Body of pancreas (tissue), 4 donors: ENCODE results near the gene MTMR3. TPM values are rescaled to one million over a fixed set of nuclear protein-coding genes. Genes with fewer than 3 reads are reported as not detected.

ENCODE experiments used
- ATAC-seq: fragments of 150-250 bp; one replicate; pipeline ENCODE4 v1.9.1; 2016
- DNase-seq, 4 donors: peaks; one replicate each; pipeline ENCODE4 v3.0.0-alpha.2; 2019
- H3K27ac ChIP-seq, 4 donors: fragments of 200-600 bp; sonication (generic); 1 replicate in 3 of 4; 2 replicates in 1 of 4; pipeline versions ENCODE4 v1.5.1 to v1.6.1; 2016 to 2019; ENCODE audit warnings: mild to moderate bottlenecking in 1 of 4, mixed read lengths in 1 of 4, moderate library complexity in 1 of 4
- H3K27me3 ChIP-seq, 2 donors: fragments of 200-600 bp; sonication (generic); one replicate each; pipeline ENCODE4 v1.6.0; 2016; ENCODE audit warnings: mild to moderate bottlenecking in 1 of 2
- H3K36me3 ChIP-seq, 2 donors: fragments of 200-600 bp; sonication (generic); replicated peaks in 1 of 2; 2 replicates each; pipeline ENCODE4 v1.5.1; 2016; ENCODE audit warnings: low read depth in 2 of 2; ENCODE audit not compliant: insufficient read depth in 1 of 2
- H3K4me1 ChIP-seq: fragments of 200-600 bp; sonication (generic); one replicate; pipeline ENCODE4 v1.6.0; 2016
- H3K4me3 ChIP-seq, 2 donors: fragments of 200-600 bp; sonication (generic); 1 replicate in 1 of 2; 2 replicates in 1 of 2; pipeline ENCODE4 v1.5.1; 2016 to 2019
- H3K9me3 ChIP-seq, 3 donors: fragments of 200-600 bp; sonication (generic); 1 replicate in 2 of 3; 2 replicates in 1 of 3; pipeline ENCODE4 v1.5.1; 2016
- CTCF ChIP-seq, 7 experiments: fragments of 450-650 bp in 4 of 7; fragments of 200-600 bp in 3 of 7; sonication (generic) in 3 of 7; IDR thresholded peaks; one replicate each; pipeline ENCODE4 v1.5.1; 2016 to 2019; ENCODE audit warnings: antibody characterized with exemption in 7 of 7
- POLR2A ChIP-seq, 3 donors: fragments of 450-650 bp; IDR thresholded peaks; one replicate each; pipeline ENCODE4 v1.6.1; 2016; ENCODE audit warnings: antibody characterized with exemption in 3 of 3, mild to moderate bottlenecking in 2 of 3
- WGBS, 2 donors: methylation state at CpG; one replicate each; pipeline ENCODE4 v1.1.5; 2017; 5-methylcytosine and 5-hydroxymethylcytosine counted together
- intact Hi-C: fragments of 100-400 bp; cut with DNase I; formaldehyde crosslinking; loops from one replicate; pipeline ENCODE4 v1.15.1; 2023
- total RNA-seq, 2 donors: library from RNA; depleted of rRNA; stranded (reverse); fragments of >200 nt; gene quantifications; one replicate each; pipeline ENCODE4 v1.1.0, GENCODE V29; 2016

MTMR3 gene
- total RNA-seq, 2 donors from 2014 or later: 37.9 to 46.7 TPM

GRCh38 chr22:30044881-30045493, 162.0 kb downstream of the MTMR3 start:
- Histone ChIP-seq H3K9me3 (no peaks in the 10 kb centered on the region), H3K36me3 (no peaks in the 10 kb centered on the region), H3K4me1 (peaks cover 19% of the 10 kb centered on the region), H3K4me3 (no peak overlapping the region), H3K27ac (peak overlapping the region in 3 of 4 donors; percentile 41 to 55 (median 49)), H3K27me3 (no peaks in the 10 kb centered on the region)
- DNase-seq (no peak), ATAC-seq (no peak)
- TF ChIP-seq CTCF (IDR thresholded peaks at IDR 0.05) (no peak), POLR2A (IDR thresholded peaks at IDR 0.05) (no peak)
- intact Hi-C loops: no loop called here
- 84 to 85% methylated on average over 4 of the region's 4 CpGs for WGBS, 2 donors

- TF ChIP-seq POLR2A (IDR thresholded peaks at IDR 0.05): no peak
- TF ChIP-seq CTCF (IDR thresholded peaks at IDR 0.05): no peak
- peaks cover 19% of the 10 kb centered on the region for H3K4me1 ChIP-seq
- DNase-seq (no peak), ATAC-seq (no peak)
- H3K9me3 ChIP-seq: no peaks in the 10 kb centered on the region
- H3K36me3 ChIP-seq: no peaks in the 10 kb centered on the region
- 80 to 82% methylated on average over 4 of the region's 4 CpGs for WGBS, 2 donors
- H3K4me3 ChIP-seq: no peak overlapping the region
- no peaks in the 10 kb centered on the region for H3K27me3 ChIP-seq
- no peak overlapping the region for H3K27ac ChIP-seq
- intact Hi-C loops: no loop called here
Measured at GRCh38 chr22:30045494-30045887, 162.5 kb downstream of the MTMR3 start.

- no peak for TF ChIP-seq CTCF (IDR thresholded peaks at IDR 0.05)
- no peak for TF ChIP-seq POLR2A (IDR thresholded peaks at IDR 0.05)
- H3K4me1 ChIP-seq: peaks cover 19% of the 10 kb centered on the region
- 91 to 94% methylated on average over 13 to 21 of the region's 21 CpGs for WGBS, 2 donors
- H3K9me3 ChIP-seq: no peaks in the 10 kb centered on the region
- H3K27me3 ChIP-seq: no peaks in the 10 kb centered on the region
- ATAC-seq: no peak
- H3K27ac ChIP-seq: no peak overlapping the region
- intact Hi-C loops: no loop called here
- no peak overlapping the region for H3K4me3 ChIP-seq
- DNase-seq: no peak
- H3K36me3 ChIP-seq: no peaks in the 10 kb centered on the region
Measured at GRCh38 chr22:30045901-30046715, 163.1 kb downstream of the MTMR3 start.

GRCh38 chr22:30046716-30047363, 163.9 kb downstream of the MTMR3 start:
- intact Hi-C loops: no loop called here
- H3K9me3 ChIP-seq: no peaks in the 10 kb centered on the region
- no peak for DNase-seq
- ATAC-seq: no peak
- no peak overlapping the region for H3K4me3 ChIP-seq
- TF ChIP-seq POLR2A (IDR thresholded peaks at IDR 0.05) (no peak), CTCF (IDR thresholded peaks at IDR 0.05) (no peak)
- peaks cover 19% of the 10 kb centered on the region for H3K4me1 ChIP-seq
- H3K36me3 ChIP-seq: no peaks in the 10 kb centered on the region
- no peak overlapping the region for H3K27ac ChIP-seq
- H3K27me3 ChIP-seq: no peaks in the 10 kb centered on the region
- WGBS, 2 donors: 87 to 94% methylated on average over 11 to 15 of the region's 15 CpGs
